Measurements from ENCODE around the gene SRGAP3. TPM values are rescaled to one million over a fixed set of nuclear protein-coding genes. Genes with fewer than 3 reads are reported as not detected.

Gene SRGAP3
- total RNA-seq, 2 experiments from 2014 or later: 1.8 to 2.5 TPM

GRCh38 chr3:8982509-8982908, 266.9 kb downstream of the SRGAP3 start:
- Mint-ChIP-seq H3K27ac (no peak overlapping the region), H3K27me3 (peaks cover 15% of the 10 kb centered on the region), H3K9me3 (peaks cover 3% of the 10 kb centered on the region), H3K4me1 (ENCODE audit: low read depth) (no peaks in the 10 kb centered on the region), H3K4me3 (no peak overlapping the region), H3K36me3 (ENCODE audit: low read depth) (no peaks in the 10 kb centered on the region)
- ATAC-seq (no peak), DNase-seq (no peak)
- TF ChIP-seq, protein P1, sequence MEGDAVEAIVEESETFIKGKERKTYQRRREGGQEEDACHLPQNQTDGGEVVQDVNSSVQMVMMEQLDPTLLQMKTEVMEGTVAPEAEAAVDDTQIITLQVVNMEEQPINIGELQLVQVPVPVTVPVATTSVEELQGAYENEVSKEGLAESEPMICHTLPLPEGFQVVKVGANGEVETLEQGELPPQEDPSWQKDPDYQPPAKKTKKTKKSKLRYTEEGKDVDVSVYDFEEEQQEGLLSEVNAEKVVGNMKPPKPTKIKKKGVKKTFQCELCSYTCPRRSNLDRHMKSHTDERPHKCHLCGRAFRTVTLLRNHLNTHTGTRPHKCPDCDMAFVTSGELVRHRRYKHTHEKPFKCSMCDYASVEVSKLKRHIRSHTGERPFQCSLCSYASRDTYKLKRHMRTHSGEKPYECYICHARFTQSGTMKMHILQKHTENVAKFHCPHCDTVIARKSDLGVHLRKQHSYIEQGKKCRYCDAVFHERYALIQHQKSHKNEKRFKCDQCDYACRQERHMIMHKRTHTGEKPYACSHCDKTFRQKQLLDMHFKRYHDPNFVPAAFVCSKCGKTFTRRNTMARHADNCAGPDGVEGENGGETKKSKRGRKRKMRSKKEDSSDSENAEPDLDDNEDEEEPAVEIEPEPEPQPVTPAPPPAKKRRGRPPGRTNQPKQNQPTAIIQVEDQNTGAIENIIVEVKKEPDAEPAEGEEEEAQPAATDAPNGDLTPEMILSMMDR (IDR thresholded peaks at IDR 0.05): no peak
- POLR2A ChIA-PET: no interaction called here
- CTCF ChIA-PET: interaction anchor here (1.4 kb wide), 1 partner anchor 11 kb away, joined by 4 read pairs; no protein-coding TSS in a partner anchor
- intact Hi-C loops (cut with micrococcal nuclease): no loop called here

DNA sequence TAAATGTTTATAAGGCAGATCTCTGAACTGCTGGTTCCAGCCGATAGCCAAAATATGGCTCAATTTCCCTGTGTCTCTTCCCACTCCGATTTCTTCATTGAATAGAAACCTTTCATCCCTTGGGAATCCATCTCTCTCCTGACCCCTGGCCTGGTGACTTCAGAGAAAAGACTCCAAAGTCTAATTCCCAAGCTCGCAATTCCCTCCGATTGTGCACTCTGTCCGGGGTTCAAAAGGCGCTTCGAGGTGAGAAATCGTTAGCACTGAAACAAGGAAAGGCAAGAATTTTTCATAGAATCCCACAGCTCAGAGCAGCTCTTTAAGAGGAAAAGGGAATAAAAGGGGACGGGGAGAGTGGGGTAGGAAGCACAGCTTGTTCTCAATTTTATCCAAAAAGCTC, 267.7 kb downstream of the SRGAP3 start:
- H3K9me3 Mint-ChIP-seq: peaks cover 3% of the 10 kb centered on the region
- H3K36me3 Mint-ChIP-seq (ENCODE audit: low read depth): no peaks in the 10 kb centered on the region
- no peak for DNase-seq
- H3K27me3 Mint-ChIP-seq: peaks cover 17% of the 10 kb centered on the region
- H3K27ac Mint-ChIP-seq: no peak overlapping the region
- CTCF ChIA-PET: interaction anchor here (1.4 to 1.6 kb wide), 2 partner anchors 10 to 320 kb away, joined by 4 to 6 read pairs; no protein-coding TSS in a partner anchor
- intact Hi-C loops (cut with micrococcal nuclease): no loop called here
- H3K4me3 Mint-ChIP-seq: no peak overlapping the region
- ATAC-seq: no peak
- no peaks in the 10 kb centered on the region for H3K4me1 Mint-ChIP-seq (ENCODE audit: low read depth)
- TF ChIP-seq, protein P1 (IDR thresholded peaks at IDR 0.05): no peak
- POLR2A ChIA-PET: interaction anchor here (0.6 kb wide), 1 partner anchor 482 kb away, joined by 3 read pairs; no protein-coding TSS in a partner anchor

DNA sequence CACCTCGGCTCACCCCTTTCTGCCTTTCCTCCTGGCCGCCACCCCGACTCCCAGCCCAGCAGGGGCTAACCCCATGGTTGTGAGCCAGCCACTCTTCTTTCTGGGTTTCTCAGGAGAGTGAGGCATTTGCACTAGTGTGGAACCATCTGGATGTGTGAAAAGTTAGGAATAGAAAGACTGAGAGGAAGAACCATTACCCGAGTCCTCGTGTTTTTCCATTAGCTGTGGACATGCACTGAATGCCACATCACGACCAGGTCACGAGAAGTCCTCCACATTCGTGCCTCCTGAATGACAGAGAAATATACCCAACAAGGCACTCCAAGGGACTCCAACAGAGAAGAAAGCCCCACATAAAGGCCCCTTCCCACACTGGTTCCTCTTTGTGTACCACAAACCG, 268.1 kb downstream of the SRGAP3 start:
- Mint-ChIP-seq H3K9me3 (peaks cover 3% of the 10 kb centered on the region), H3K36me3 (ENCODE audit: low read depth) (no peaks in the 10 kb centered on the region), H3K27ac (no peak overlapping the region), H3K4me3 (no peak overlapping the region), H3K4me1 (ENCODE audit: low read depth) (no peaks in the 10 kb centered on the region), H3K27me3 (peaks cover 19% of the 10 kb centered on the region)
- ATAC-seq: no peak
- no peak for DNase-seq
- intact Hi-C loops (cut with micrococcal nuclease): no loop called here
- POLR2A ChIA-PET: interaction anchor here (0.6 kb wide), 1 partner anchor 483 kb away, joined by 3 read pairs; no protein-coding TSS in a partner anchor
- TF ChIP-seq, protein P1 (IDR thresholded peaks at IDR 0.05): no peak
- CTCF ChIA-PET: interaction anchor here (1.4 to 1.6 kb wide), 2 partner anchors 10 to 320 kb away, joined by 4 to 6 read pairs; no protein-coding TSS in a partner anchor

DNA sequence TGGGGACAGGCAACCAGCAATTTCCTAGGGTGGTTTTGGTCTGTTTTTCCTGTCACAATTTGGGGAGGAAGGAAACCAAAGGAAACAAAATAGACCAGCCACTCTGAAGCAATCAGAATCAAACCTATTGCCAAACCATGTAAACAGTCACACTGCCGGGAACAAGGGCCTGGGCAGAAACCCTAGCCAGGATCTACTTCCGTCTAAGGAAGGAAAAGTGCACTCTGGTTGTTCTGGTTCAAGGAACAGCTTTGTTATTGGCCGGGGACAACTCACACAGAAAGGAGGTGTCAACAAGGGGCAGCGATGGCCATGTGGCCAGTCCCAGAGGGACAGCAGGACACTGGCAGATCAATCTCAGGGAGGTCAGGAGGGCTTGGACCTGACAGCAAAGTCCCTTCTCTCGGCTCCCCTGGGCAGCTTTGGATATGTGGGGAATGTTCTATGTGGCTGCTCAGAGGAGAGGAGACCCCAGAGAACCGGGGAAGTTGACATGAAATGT, 268.6 kb downstream of the SRGAP3 start:
- CTCF ChIA-PET: interaction anchor here (1.4 to 3.5 kb wide), 3 partner anchors 8 to 321 kb away, joined by 4 to 15 read pairs (median 6); no protein-coding TSS in a partner anchor
- no peak for DNase-seq
- Mint-ChIP-seq H3K27me3 (peaks cover 19% of the 10 kb centered on the region), H3K36me3 (ENCODE audit: low read depth) (no peaks in the 10 kb centered on the region), H3K4me1 (ENCODE audit: low read depth) (no peaks in the 10 kb centered on the region), H3K9me3 (peaks cover 3% of the 10 kb centered on the region), H3K27ac (no peak overlapping the region), H3K4me3 (no peak overlapping the region)
- intact Hi-C loops (cut with micrococcal nuclease): no loop called here
- no peak for ATAC-seq
- POLR2A ChIA-PET: no interaction called here
- TF ChIP-seq, protein P1 (IDR thresholded peaks at IDR 0.05): no peak

- no peak overlapping the region for H3K4me3 Mint-ChIP-seq
- ChIA-PET CTCF (interaction anchor here (1.6 to 4.2 kb wide), 3 partner anchors 9 to 323 kb away, joined by 4 to 21 read pairs (median 15); no protein-coding TSS in a partner anchor), POLR2A (no interaction called here)
- TF ChIP-seq, protein P1 (IDR thresholded peaks at IDR 0.05): no peak
- no peak overlapping the region for H3K27ac Mint-ChIP-seq
- ATAC-seq (no peak), DNase-seq (no peak)
- H3K36me3 Mint-ChIP-seq (ENCODE audit: low read depth): no peaks in the 10 kb centered on the region
- no peaks in the 10 kb centered on the region for H3K4me1 Mint-ChIP-seq (ENCODE audit: low read depth)
- H3K27me3 Mint-ChIP-seq: peaks cover 19% of the 10 kb centered on the region
- peaks cover 3% of the 10 kb centered on the region for H3K9me3 Mint-ChIP-seq
- intact Hi-C loops (cut with micrococcal nuclease): no loop called here
Measured at GRCh38 chr3:8979262-8979661, 270.2 kb downstream of the SRGAP3 start.

Measured in activated CD8-positive, alpha-beta T cell treated with anti-CD3 and anti-CD28 coated beads for 36 hours (primary cell).